GM12801 (cell line): Measurements from ENCODE around the gene COPB1.

ENCODE experiments used
- TF ChIP-seq, protein P1 (sequence below): IDR thresholded peaks from one replicate; pipeline ENCODE4 v1.5.1; 2011; ENCODE audit warnings: control low read depth; ENCODE audit not compliant: insufficient read length; ENCODE audit errors: extremely low read depth

The COPB1 gene

DNA sequence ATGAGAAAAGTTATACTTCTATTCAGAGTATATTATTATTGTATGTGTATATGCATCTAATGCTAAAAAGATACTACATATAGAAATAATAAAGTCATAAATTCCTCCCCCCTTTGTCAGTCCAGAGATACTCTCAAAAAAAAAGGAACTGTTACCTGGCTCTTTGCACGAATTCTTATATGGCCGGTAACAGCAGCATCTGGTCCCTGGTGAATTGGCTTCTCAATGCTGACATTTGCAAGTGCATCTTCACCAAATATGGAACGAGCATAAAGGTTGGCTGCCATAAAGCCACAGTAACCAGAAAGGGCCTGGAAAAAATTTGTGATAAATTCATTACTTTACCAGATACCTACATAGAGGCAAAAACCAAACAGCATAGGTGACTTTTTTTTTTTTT lies 41.2 kb downstream of the COPB1 start:
- TF ChIP-seq, protein P1, sequence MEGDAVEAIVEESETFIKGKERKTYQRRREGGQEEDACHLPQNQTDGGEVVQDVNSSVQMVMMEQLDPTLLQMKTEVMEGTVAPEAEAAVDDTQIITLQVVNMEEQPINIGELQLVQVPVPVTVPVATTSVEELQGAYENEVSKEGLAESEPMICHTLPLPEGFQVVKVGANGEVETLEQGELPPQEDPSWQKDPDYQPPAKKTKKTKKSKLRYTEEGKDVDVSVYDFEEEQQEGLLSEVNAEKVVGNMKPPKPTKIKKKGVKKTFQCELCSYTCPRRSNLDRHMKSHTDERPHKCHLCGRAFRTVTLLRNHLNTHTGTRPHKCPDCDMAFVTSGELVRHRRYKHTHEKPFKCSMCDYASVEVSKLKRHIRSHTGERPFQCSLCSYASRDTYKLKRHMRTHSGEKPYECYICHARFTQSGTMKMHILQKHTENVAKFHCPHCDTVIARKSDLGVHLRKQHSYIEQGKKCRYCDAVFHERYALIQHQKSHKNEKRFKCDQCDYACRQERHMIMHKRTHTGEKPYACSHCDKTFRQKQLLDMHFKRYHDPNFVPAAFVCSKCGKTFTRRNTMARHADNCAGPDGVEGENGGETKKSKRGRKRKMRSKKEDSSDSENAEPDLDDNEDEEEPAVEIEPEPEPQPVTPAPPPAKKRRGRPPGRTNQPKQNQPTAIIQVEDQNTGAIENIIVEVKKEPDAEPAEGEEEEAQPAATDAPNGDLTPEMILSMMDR = no peak

DNA sequence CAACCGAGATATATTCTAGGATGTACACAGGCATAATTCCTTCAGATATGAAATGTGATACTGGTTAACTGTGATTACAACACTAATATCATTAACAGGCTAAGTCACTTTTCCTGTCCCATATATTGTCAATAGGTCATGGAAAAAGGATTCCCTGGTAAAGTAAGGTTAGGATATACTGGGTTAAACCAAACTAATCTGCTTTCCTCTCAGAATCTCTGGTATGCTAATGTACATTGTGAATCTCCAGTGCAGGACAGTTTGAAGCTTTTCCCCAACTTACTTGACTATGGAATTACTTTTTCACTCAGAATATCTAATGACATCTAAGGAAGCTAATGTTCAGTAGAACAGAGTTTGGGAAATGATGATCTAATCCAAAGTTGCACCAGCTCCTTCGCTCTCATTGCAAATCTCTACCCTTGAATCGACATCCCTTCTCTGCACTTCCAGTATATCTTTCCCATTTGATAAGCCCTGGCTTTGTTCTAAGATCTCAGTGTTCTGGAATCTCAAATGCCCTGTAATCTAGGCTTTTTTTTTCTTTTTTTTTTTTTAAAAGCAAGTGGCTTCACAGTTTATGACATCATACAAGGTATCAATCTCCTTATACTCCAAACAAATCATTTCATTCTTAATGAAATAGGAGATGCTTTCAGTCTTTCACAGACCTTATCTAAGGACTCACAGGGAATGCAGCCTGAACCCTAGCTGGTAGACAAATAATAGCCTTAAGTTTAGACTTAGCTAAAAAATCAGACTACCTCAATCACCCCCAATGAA lies 43.8 kb downstream of the COPB1 start:
- TF ChIP-seq, protein P1 = no peak

DNA sequence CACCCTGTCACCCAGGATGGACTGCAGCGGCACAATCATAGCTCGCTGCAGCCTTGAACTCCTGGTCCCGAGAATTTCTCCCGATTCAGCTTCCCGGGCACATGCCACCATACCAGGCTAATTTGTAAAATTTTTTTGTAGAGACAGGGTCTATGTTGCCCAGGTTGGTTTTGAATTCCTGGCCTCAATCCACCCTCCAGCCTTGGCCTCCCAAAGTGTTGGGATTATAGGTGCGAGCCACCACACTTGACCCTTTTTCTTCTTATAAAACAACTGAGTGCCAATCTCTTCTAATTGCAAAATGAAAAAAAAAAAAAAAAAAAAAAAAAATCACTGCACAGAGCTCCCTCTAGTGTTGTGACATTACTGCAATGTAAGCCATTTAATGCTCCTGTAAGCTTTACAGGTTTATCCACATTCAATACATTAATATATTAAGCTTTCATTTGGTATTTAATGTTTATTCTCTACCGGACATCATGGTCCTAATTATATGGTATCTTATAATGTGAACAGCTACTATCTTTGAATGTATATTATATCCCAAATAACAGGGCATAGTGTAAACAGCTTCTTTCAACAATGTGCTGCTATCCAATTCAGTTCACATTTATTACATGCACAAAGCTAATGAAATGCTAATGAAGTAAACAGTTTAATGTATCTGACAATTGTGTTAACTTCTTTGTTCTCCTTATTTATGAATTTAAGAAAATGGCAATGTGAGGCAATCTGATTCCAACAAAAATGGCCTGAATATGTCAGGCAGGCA lies 44.6 kb downstream of the COPB1 start:
- TF ChIP-seq, protein P1 = no peak

DNA sequence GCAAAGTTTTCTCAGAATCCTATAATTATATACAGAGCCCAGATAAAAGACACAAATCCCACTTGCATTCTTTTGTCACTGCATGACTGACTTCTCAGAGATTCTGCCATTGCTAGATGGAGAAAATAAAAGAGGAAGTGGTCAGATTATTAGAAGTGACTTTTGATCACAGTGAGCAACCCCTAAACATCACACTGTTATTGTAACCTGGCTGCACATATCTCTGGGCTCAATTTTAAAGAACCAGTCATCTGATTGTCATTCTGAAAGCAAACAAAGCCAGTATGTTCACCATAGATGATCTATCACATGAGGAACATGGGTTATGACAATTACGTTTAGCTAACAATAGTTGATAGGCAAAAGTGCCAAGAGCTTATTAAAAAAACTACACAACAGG lies 47.8 kb downstream of the COPB1 start:
- TF ChIP-seq, protein P1 = no peak

DNA sequence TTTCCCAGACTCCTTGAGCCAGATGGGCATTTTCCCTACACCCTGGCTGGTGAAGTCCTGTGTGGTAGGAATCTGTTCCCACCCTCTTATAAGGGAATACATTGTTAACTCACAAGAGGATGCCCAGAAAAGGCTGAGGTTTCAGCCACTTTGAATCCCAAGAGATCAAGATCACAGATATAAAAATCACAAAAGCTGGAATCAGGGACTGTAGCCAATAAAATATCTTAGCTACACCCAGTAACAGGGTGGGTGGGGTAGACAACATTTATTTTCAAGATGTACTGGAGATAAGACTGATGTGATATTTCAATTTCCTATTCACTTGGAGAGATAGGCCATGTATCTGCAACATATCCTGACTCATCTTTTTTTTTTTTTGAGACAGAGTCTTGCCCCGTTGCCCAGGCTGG lies 50.3 kb downstream of the COPB1 start:
- TF ChIP-seq, protein P1 = no peak

DNA sequence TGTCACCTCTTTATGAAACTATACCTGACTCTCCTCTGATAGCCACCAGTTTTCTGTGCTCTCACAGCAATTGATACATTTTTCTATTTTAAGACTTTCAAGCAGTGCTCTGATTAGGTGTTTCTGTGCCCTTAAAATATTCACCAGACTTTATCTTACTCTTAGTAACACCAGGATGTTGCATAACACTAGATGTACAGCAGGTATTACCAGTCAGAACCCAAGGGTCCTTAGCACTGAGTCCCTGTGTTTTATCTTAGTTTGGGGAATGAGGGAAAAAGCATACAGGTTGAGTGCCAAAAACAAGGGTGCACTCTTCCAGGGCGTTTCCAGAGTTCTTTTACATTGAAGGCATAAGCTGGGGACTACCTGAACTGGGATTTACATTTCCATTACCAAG lies 51.4 kb downstream of the COPB1 start:
- TF ChIP-seq, protein P1 = no peak

DNA sequence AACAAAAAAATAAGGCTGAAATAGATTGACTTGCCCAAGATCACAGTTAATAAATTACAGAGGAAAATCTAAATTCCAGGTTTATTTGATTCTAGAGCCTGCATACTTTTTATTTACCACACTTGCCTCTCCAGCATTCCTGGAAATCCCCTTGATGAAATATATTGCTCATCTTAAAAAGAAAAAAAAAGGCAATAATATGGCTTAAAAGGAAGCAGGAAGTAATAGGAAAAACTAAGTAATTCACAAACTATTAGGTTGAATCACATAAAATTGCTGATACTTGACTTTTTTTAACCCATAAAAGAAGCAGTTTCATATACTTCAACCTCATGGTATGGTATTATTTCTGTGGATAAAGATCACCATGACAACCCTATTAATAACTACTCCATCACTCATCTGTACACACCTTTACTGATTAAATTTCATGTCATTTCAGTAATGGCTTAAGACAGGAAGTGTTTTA lies 52.9 kb downstream of the COPB1 start:
- TF ChIP-seq, protein P1 = no peak
